ENCODE measurements around the gene FAM78B.

DNA sequence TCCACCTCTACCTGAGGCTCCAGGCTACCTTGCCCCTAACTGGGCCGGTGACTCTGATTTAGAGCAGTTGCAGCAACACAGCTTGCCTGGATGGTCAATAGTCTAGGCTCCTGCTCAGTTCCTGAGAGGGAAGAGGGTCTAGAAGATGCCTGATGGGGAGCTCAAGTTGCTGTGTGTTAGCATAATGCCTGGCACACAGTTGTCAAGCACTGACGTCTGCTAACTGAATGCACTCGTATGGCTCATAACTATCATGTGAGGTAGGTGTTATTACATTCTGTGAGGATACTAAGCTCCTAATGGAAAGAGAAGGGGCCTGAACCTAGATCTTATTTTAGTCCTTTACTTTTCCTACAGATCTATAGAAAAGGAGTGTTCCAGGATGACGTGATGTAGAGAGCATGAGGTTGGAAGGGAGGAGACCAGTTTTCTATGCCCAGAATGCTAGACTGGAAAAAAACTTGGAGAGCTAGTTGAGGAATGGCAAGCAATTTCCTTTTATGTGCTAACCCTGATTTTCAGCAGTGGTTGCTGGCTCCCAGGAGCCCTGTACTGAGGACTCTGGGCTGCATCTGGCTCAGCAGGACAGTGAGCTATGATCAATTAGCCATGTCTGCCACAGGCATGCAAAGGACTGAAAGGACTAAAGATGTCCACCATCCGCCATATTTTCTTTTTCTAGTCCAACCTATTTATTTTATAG, 30.0 kb downstream of the FAM78B start:
- TF ChIP-seq, protein P1, sequence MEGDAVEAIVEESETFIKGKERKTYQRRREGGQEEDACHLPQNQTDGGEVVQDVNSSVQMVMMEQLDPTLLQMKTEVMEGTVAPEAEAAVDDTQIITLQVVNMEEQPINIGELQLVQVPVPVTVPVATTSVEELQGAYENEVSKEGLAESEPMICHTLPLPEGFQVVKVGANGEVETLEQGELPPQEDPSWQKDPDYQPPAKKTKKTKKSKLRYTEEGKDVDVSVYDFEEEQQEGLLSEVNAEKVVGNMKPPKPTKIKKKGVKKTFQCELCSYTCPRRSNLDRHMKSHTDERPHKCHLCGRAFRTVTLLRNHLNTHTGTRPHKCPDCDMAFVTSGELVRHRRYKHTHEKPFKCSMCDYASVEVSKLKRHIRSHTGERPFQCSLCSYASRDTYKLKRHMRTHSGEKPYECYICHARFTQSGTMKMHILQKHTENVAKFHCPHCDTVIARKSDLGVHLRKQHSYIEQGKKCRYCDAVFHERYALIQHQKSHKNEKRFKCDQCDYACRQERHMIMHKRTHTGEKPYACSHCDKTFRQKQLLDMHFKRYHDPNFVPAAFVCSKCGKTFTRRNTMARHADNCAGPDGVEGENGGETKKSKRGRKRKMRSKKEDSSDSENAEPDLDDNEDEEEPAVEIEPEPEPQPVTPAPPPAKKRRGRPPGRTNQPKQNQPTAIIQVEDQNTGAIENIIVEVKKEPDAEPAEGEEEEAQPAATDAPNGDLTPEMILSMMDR (IDR thresholded peaks at IDR 0.05) = no peak
- no peak for TF ChIP-seq POLR2A (IDR thresholded peaks at IDR 0.05)

Measured in lower leg skin (tissue), 3 donors.